Tibial nerve (tissue), 4 donors: ENCODE data around the gene LYPD5.

Source experiments
- EP300 ChIP-seq, 2 donors: sonication (generic); formaldehyde crosslinking; IDR thresholded peaks; one replicate each; pipeline ENCODE4 v1.6.1; 2017; ENCODE audit warnings: antibody characterized with exemption in 2 of 2, mild to moderate bottlenecking in 1 of 2
- TF ChIP-seq, protein P1 (sequence below), 5 experiments: fragments of 200-600 bp in 3 of 5; fragments of 450-650 bp in 2 of 5; sonication (generic) in 3 of 5; IDR thresholded peaks; one replicate each; pipeline ENCODE4 v1.5.1; 2016 to 2019; ENCODE audit warnings: antibody characterized with exemption in 5 of 5, mild to moderate bottlenecking in 3 of 5, moderate library complexity in 2 of 5

DNA sequence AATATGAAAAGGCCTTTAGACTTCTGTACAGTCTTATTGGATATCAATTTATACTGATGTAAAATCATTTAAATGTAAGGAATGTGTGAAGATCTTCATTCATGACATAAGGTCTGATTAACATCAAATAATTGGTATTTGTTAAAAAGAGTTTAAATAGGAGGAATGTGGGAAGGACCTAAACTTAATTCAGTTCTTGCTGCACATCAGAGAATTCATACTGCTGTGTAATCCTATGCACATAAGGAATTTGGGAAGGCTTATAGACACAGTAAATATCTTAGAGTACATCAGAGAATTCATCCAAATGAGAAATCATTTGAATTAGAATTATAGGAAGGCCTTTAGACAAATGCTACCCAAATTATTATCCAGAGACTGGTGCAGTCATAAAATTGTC lies 46.6 kb upstream of the LYPD5 start:
- TF ChIP-seq, protein P1, sequence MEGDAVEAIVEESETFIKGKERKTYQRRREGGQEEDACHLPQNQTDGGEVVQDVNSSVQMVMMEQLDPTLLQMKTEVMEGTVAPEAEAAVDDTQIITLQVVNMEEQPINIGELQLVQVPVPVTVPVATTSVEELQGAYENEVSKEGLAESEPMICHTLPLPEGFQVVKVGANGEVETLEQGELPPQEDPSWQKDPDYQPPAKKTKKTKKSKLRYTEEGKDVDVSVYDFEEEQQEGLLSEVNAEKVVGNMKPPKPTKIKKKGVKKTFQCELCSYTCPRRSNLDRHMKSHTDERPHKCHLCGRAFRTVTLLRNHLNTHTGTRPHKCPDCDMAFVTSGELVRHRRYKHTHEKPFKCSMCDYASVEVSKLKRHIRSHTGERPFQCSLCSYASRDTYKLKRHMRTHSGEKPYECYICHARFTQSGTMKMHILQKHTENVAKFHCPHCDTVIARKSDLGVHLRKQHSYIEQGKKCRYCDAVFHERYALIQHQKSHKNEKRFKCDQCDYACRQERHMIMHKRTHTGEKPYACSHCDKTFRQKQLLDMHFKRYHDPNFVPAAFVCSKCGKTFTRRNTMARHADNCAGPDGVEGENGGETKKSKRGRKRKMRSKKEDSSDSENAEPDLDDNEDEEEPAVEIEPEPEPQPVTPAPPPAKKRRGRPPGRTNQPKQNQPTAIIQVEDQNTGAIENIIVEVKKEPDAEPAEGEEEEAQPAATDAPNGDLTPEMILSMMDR (IDR thresholded peaks at IDR 0.05): no peak
- no peak for TF ChIP-seq EP300 (IDR thresholded peaks at IDR 0.05)
